Right renal pelvis (tissue), 4 donors: ENCODE measurements around the gene SYNJ2. TPM values are rescaled to one million over a fixed set of nuclear protein-coding genes. Genes with fewer than 3 reads are reported as not detected.

Experiments
- DNase-seq, 4 donors: peaks; one replicate each; pipeline ENCODE4 v3.0.0-alpha.2; 2013; ENCODE audit warnings: low read depth in 4 of 4, low spot score in 3 of 4, missing footprints in 1 of 4
- polyA plus RNA-seq, 4 donors: library from polyadenylated mRNA; unstranded; fragments of 120-200 nt; gene quantifications; one replicate each; pipeline ENCODE4 v1.2.1, GENCODE V29; 2013; ENCODE audit not compliant: insufficient read length in 4 of 4

SYNJ2 gene
- polyA plus RNA-seq, 4 donors: 10.2 to 13.0 (median 10.6) TPM

- no peak for DNase-seq
These were observed 14.6 kb downstream of the SYNJ2 start for GRCh38 chr6:157996201-157996712.

- no peak for DNase-seq
These were observed 15.4 kb downstream of the SYNJ2 start for GRCh38 chr6:157996918-157997702.

DNA sequence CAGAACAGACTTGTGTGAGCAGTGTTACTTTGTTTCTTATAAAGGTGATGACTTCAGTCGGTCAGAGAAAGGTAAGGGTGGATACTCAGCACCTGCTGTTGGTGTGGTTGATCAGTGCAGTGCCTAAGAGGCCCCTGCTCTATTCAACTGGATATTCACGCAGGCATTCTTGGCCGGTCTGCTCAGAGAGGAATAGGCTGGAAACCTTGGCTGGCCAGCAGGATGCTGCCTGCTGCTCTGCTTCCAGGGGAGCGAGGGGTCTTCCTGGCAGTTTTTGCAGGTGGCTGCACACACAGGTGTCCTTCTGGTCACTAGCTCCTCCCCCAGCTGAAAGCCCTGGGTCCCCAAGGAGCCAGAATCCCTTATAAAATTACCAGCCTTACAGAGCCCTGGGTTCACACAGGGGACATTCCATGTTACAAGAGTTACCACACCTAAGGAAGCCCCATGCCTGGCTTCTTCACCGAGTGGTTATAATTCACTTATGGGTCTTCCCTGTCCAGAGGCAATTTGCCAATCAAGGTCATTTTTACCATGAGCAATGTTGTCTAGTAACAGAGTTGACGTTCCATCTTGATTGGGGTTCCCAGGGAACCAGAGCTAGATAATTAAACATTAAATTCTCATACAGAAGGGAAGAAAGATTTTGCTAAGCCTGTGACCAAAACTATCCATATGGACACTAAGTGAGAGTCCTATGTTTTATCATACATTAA lies 16.4 kb downstream of the SYNJ2 start:
- no peak for DNase-seq

GRCh38 chr6:157998707-157999167 lies 17.1 kb downstream of the SYNJ2 start:
- DNase-seq: no peak

- no peak for DNase-seq
These were observed 17.7 kb downstream of the SYNJ2 start for GRCh38 chr6:157999168-158000051.

DNA sequence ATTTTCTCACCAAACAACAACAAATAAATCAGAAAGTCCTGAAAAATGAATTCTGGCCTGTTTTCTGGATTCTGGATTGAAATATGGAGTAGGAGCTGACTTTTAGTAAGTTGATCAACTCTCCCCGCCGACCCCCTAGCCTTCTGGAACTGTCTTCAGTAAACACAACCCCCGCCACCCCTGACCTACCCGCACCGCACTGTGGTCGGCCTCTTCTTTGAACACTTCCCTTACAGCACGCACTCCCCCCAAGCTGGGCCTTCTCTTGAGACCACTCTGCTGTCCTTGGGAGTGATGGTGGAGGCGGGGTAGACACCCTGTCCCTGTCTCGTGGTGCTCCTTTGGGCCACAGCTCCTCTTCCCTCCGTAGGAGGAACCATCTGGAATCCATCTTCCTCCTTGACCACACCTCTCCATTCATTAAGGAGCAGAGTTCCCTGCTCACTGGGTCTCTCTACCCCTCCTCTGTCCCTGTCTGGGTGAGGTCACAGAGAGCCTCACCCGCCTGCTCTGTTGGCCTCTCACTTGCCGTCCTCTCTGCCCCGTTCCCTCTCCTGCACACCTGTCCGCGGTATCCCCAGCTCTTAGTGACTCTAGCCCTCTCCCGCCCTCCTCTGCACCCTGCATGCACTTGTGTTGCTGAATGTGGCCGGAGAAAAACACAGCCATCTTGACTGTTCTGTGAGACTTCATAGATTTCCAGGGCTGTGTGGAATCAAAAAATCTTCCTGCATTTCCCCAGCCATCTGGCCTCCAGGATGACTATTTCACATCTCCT lies 19.1 kb downstream of the SYNJ2 start:
- no peak for DNase-seq

GRCh38 chr6:158002249-158002950 lies 20.7 kb downstream of the SYNJ2 start:
- DNase-seq: no peak

- no peak for DNase-seq
These were observed 21.5 kb downstream of the SYNJ2 start for GRCh38 chr6:158002951-158003853.

DNA sequence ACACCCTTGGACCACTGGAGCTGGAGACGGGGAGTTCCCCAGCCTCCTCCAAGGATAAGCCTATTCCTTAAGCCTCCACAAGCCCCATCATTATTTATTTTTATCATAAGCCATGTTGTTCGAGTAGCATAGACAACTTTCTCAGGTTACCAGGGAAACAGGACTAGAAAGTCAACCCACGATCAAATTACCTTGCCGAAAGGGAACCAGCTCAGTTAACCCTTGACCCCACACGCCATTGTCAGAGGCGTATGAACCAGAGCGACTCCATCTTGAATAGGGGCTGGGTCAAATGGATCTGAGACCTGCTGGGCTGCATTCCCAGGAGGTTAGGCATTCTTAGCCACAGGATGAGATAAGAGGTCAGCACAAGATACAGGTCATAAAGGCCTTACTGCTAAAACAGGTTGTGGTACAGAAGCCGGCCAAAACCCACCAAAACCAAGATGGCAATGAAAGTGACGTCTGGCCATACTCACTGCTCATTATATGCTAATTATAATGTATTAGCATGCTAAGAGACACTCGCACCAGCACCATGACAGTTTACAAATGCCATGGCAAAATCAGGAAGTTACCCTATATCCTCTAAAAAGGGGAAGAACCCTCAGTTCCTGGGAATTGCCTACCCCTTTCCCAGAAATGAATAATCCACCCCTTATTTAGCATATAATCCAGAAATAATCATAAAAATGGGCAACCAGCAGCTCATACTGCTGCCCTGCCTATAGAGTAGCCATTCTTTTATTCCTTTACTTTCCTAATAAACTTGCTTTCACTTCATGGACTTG lies 22.4 kb downstream of the SYNJ2 start:
- DNase-seq: no peak

DNA sequence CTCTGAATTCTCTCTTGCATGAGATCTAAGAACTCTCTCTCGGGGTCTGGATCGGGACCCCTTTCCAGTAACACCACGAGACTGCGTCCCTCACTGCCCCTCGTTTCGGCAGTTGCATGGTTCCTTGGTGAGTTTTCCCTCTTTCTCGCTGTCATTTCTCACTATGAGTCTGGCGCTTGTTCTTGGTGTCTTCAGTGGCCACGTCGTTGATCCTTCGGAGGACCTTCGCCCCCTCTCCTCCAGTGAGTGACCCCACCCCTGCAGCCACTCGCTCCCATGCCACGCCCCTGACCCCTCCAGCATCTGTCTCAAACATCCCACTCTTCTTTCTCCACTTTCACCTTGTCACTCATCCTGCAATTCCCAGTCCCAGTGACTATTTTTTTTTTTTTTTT lies 23.0 kb downstream of the SYNJ2 start:
- no peak for DNase-seq

DNA sequence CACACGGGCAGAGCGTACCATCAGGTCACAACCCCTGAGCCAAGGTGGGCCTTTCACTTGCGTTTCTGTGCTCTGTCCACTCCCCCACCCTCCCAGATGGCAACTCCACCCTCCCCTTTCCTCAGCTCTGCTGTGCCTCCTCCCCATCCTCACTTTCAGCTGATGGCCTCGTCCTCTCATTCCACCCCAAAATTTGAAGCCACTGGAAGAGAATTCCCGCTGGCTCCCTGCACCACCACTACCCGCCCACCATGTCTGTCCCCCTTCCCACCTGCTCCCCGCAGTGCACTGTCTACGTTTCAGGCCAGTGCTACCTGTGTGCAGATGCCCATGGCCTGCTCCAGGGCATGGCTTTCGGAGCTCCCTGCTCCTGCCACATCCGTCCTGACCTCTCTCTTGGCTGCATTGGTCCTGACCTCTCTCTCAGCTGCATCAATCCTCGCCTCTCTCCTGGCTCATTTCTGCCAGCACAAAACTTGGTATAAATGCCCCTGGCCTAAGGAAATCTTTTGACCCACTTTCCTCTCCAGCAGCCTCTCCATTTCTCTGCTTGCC lies 24.0 kb downstream of the SYNJ2 start:
- no peak for DNase-seq

DNA sequence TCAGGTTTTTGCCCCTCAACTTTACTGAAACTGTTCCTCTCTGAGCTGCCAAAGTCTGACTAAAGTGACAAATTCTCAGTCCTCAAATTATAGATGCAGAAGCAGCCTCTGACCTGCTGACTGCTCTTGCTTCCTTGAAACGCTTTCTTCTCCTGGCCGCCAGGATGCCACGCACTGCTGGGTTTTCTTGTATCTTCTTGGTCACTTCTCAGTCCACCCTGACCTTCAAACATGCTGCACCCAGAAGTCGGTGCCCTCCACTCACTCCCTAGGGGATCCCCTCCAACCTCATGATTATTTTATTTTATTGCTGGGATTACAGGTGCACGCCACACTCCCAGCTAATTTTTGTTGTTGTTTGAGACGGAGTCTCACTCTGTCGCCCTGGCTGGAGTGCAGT lies 24.7 kb downstream of the SYNJ2 start:
- no peak for DNase-seq

DNA sequence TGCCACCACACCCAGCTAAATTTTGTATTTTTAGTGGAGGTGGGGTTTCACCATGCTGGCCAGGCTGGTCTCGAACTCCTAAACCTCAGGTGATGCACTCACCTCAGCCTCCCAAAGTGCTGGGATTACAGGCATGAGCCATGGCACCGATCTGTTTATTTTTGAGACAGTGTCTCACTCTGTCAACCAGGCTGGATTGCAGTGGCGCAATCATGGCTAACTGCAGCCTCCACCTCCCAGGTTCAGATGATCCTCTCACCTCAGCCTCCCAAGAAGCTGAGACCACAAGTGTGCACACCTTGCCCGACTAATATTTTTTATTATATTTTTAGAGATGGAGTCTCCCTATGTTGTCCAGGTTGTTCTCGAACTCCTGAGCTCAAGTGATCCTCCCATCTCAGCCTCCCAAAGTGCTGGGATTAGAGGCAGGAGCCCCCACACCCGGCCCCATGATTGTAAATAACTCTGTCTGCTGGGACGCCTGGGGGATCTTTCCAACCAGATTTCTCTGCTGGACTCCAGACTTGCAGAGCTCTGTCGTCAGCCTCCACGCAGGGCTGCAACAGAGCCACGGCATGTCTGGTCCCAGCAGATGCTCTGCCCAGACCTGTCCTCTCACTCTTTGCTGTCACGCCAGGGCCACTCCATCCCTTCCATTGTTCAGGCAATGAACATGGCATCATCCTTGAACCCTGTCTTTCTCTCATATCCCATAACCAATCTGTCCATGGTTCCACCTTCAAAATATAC lies 25.3 kb downstream of the SYNJ2 start:
- DNase-seq: no peak

DNA sequence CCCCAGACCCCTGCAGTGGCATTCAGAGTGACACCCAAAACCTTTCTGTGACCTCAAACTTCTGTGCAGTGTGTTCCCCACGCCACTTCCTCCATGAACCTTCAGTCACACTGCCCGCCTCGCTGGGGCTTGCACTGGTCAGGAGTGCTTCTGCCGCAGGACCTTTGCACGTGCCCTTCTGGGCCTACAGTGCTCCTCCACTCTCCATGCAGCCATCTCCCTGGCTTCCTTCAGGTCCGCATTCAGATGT lies 27.1 kb downstream of the SYNJ2 start:
- no peak for DNase-seq

DNA sequence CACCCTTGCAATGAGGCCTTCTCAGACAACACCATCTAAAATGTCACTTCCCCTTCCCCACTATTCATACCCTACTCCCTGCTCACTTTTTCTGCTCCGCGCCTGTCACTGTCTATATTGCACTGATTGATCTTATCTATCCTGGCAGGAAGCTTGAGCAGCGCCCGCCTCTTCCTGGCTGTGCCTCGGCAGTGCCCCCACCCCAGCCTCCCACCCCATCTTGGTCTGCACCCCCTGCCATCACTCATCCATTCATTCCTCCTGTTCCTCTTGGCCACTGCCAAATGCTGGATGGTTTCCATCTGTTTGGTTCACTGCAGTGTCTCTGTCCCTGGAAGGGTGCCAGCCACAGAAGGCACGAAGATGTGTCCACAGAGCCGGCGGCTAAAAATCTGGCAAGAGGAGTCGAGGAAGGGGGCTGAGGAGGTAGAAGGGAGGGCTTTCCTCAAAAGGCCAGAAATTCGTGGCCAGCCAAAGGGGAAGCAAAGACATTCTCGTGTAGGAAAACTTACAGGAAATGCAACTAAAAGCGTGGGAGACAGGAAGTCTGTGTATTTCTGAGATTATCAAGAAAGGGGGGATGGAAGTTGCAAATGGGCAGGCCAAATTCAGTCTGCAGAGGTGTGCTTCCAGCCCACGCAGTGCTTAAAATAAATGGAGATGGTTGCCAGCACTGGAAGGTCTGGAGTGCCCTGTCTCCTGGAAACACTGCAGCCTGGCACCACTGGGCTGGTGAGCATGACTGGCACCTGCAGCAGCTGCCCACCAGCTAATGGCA lies 27.6 kb downstream of the SYNJ2 start:
- no peak for DNase-seq

GRCh38 chr6:158009935-158010585 lies 28.4 kb downstream of the SYNJ2 start:
- DNase-seq: no peak
